H4 (cell line): ENCODE measurements around the gene CNN2. TPM values are rescaled to one million over a fixed set of nuclear protein-coding genes. Genes with fewer than 3 reads are reported as not detected.

Experiments used
- DNase-seq: peaks from one replicate; pipeline ENCODE4 v3.0.0-alpha.2; 2015; ENCODE audit warnings: low spot score
- total RNA-seq: library from RNA; depleted of rRNA; stranded (reverse); fragments of >200 nt; shearing (Covaris generic); gene quantifications from 2 replicates; pipeline ENCODE4 v1.2.3, GENCODE V29; 2014

Gene CNN2
- total RNA-seq, 1 experiment from 2014 or later, result 123 TPM

DNA sequence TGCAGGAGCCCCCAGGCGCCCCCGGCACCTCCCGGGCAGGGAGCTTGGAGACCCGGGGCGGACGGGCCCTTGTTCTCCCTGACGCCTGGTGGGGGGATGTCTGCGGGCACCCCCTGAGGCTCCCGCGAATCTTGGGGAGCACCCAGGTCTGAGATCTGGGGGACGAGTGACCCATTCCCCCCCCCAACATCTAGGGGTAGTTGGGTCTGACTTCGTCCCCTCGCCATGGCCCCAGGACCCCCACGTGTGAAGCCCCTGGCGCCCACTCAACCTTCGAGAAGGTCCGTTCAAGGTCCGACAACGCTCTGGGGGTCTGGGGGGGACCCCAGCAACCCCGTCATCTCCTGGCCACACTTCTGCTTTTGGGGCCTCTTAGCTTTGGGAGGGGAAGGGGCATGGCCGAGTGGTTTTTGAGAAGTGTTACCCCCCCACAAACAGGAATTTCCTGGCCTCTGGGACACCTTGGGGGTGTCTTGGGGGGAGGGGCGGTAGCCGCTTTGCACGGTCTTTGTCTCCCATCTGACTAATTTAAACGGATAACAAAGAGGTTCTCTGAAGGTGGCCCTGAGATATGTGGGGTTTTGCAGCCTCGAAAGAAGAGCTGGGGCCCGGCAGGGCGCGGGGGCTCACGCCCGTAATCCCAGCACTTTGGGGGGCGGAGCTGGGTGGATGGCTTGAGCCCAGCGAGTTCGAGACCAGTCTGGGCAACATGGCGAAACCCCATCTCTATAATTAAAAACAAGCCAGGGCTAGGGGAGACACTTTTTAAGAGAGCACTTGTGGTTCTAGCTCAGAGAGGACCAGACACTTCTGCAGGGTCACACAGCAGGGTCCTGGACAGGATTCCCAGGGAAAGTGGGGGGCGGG lies 608 bp downstream of the CNN2 start:
- DNase-seq, result no peak

DNA sequence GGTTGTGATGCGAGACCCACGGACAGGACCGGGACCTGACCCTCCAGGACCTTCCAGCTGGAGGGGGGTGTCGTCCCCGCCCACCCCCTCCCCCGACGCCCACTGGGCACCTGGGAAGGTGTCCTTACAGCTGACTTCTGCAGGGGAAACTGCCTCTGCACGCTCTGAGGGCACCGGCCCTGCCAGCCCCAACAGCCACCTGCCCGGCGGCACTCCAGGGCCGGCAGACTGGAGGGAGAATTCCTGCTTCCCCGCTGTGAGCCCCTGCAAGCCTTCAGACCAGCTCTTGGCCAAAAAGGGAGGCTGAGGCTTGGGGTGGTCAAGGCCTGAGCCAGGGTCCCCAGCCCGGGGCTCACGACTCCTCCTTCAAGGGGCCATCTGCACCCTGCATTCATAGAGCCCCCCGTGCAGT lies 1.2 kb downstream of the CNN2 start:
- no peak for DNase-seq

DNA sequence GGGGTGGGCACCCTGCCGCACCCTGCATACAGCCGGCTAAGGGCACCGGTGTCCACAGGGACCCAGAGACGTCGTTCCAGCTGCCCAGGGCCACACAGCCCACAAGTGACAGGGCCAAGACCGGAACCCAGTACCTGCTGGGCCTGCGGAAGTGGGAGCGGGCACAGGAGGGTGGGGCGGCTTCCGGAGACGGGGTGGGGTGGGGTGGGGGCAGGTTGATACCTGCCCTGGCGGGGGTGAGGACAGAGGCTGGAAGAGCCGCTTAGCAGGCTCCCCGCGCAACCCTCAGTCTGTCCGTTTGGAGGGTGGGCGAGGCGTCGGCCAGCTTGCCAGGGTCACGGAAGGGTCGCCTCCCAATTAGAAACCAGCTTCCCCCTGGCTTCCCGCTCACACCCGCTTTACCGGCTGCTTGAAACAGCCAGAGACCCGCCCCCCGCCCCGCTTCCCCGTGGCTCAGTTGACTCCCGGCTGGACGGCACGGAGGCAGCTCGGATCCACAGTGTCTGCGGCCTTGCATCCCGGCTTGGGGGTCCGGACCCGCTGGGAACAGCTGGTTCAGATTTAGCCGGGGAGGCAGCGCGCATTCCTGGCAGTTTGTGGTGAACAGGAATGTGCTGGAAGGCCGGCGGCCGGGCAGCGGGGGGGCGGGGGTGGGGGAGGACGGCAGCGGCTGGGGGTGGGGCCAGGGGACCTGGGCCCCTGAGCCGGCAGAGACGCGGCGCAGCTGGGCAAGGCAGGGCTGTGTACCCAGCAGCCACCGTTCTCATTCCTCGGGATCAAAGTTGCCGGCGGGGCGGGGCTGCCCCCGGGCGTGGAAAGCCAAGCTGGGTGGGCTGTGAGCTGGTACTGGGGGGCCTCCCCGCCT lies 1.9 kb downstream of the CNN2 start:
- peak; percentile 91 for DNase-seq

DNA sequence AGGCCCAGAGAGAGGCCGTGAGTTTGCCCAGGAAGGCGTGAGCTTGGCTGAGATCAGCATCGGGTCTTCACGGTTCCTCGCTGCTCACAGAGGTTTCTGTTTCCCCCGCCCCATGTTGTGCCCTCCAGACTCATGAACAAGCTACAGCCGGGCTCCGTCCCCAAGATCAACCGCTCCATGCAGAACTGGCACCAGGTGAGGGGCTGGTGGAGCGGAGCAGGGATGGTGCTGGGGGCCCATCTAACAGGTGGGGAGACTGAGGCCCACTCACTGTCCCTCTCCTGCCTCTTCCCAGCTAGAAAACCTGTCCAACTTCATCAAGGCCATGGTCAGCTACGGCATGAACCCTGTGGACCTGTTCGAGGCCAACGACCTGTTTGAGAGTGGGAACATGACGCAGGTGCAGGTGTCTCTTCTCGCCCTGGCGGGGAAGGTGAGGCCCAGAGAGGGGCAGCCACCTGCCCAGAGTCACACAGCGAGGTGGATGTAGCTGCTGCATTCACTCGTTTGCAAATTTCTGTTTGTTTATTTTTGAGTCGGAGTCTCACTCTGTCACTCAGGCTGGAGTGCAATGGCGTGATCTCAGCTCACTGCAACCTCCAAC lies 6.0 kb downstream of the CNN2 start:
- DNase-seq, result no peak

DNA sequence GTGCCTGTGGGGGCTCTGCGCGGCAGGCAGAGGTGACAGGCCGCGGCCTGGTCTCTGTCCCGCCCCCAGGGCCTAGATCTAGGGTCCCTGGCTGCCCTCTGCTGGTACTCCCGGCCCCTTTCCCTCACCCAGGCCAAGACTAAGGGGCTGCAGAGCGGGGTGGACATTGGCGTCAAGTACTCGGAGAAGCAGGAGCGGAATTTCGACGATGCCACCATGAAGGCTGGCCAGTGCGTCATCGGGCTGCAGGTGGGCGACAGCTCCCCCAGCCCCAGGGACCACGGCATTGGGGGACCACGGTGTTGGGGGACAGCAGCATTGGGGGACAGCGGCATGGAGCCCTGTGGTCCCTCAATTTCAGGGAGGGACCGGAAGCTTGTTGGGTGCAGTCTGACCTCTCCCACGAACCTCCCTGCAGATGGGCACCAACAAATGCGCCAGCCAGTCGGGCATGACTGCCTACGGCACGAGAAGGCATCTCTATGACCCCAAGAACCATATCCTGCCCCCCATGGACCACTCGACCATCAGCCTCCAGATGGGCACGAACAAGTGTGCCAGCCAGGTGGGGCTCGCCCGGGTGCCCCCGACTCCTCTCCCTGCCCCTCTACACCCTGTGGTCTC lies 9.7 kb downstream of the CNN2 start:
- no peak for DNase-seq

DNA sequence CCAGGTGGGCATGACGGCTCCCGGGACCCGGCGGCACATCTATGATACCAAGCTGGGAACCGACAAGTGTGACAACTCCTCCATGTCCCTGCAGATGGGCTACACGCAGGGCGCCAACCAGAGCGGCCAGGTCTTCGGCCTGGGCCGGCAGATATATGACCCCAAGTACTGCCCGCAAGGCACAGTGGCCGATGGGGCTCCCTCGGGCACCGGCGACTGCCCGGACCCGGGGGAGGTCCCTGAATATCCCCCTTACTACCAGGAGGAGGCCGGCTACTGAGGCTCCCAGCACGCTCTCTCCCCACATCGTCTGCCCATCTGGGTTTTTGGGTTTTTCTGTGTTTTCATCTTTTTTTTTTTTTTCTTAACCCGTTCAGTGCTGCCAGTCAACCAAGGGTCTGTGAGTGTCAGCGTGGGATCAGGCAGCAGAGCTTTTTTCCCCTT lies 11.2 kb downstream of the CNN2 start:
- no peak for DNase-seq

DNA sequence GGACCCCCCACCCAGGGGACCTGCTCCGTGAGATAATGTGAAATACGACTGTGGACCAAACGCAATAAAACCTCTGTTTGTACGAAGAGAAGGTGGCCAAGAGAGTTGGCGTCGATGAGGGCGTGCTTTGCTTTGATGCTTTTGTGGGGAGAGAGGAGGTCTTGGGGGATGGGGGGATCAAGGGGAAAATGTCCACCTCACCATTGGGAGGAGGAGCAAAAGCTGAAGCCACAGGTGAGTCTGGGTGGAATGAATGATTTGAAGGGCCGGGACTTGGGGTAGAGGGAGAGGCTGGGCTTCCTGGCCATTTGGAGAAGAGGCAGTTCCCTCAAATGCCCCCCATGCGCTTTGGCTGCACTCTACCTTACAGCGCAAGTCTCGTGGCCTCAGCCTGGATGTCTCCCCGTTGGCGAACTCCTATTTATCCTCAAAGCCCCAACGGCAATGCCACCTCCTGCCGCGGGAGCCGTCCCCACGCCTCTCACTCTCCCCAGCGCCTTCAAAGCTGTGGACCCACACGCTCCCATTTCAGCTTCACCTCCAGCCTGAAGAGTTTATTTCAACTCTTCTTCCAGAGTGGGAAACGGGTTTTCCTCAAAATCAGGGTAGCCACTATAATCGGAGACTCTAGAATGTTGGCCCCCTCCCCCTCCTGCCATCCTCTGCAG lies 12.7 kb downstream of the CNN2 start:
- no peak for DNase-seq

DNA sequence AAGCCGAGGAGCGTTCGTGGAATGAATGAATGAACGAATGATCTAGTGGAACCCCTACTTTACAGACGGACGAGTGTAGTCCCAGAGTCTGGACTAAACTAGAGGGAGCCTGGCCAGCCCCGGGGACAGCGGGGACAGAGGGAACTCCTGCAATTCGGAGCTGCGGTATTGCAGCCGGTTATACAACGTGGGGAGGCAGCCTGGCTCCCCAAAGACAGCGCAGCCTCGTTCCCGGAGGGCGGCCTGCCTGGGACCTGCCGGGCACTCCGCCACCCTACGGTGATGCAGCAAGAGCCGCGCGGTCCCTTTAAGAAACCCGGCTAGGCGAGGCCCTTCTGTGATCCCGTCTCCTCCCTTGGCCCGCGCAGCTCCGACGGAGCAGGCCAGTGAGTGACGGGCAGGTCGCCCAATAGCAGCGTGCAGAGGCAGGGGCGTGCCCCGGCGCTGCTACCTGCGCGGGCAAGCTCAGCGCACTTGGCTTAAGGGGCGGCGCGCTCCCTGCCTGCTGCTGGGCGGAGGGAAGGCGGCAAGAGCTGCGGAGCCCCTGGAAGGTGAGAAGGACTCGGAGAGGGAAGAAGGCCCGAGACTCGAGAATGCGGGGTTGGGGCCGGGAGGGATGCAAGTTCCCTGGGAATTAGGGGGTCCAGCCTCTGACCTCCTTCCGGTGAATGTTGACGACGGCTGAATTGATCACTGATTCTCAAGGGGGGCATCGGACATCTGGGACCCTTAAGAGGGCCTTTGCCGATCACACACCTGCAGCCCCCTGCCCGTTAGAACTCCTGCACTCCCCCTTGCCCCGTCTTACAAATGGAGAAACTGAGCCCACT lies 13.5 kb downstream of the CNN2 start, which contains the start of gene ABCA7:
TSS of gene ABCA7 (plus strand) at position 462 of the 830 bp plus-strand sequence. CDS start 1,255 bp downstream, outside the sequence.
- peak; percentile 97 for DNase-seq

DNA sequence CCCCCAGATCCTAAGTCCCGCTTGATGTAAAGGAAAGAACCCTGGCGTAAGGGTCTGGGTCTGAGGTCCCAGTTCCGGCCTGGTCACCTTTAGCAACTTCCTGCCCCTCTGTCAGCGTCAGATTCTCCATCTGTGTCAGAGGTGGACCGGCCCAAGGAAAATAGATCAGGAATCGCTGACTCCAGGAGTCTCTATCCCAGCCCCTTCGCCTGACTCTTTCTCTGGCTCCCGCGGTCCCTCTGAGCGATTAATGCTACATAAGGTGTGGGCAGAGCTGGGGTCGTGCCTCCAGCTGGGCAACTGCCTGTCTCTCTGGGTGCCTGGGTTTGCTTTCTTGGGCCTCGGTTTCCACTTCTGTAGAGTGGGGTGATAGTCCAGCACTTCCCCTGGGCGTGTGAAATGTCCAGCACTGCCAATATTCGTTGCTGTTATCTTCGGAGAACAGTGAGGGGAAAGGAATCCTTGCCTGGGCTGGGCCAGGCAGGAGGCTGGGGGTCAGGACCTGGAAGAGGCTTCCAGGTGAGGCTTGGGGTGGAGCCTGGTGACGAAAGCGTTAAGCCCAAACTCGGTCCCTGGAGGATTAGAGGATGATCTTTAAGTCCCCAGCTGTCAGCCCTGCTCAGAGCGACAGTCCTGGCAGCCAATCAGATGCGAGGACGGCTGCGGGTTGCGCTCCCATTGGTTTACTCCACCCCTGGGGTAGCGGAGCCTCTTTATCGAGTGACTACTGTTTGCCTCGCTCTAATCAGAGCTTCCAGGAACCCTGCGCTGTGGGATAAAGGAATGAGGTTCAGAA lies 14.3 kb downstream of the CNN2 start:
- peak; percentile 74 for DNase-seq

DNA sequence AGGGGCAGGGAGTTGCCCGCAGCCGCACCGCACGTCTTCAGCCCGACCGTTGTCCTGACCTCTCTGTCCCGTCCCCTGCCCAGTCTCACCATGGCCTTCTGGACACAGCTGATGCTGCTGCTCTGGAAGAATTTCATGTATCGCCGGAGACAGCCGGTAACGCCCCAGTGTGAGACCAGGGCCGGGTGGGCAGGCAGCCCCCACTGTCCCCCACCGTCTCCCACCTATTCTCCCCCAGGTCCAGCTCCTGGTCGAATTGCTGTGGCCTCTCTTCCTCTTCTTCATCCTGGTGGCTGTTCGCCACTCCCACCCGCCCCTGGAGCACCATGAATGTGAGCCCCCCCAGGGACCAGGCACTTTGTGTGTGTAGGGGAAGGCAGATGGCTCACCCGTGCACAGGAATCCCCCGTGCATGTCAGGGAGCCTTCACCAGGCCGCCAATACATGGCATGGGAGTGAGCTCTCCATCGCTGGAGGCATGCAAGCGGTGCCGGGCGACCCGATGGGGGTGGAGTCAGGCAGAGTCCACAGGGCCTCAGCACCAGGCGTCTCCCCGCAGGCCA lies 14.9 kb downstream of the CNN2 start:
- no peak for DNase-seq

DNA sequence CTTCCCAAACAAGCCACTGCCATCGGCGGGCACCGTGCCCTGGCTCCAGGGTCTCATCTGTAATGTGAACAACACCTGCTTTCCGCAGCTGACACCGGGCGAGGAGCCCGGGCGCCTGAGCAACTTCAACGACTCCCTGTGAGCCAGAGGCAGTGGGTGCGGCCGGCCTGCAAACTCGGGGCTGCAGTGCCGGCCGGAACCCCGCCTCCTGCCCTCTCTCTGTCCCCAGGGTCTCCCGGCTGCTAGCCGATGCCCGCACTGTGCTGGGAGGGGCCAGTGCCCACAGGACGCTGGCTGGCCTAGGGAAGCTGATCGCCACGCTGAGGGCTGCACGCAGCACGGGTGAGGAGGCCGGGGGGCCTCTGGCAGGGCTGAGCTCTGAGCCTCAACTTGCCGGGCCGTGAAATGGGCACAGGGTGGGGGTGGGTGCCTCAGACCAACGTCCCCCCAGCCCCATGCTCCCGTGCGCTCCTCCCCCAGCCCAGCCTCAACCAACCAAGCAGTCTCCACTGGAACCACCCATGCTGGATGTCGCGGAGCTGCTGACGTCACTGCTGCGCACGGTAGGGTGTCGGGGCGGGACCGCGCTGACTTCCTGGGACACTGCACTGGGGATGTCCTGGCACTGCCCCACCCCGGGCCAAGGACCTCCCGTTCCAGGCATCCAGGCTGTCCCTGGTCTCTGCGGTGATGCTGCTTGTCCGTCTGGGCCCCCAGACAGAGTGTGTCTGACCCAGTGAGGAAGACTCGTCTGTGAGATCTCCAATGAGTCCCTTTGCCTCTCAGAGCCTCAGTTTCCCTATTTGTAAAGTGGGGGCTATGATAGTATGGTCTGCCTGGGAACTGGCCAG lies 15.7 kb downstream of the CNN2 start:
- DNase-seq, result no peak

DNA sequence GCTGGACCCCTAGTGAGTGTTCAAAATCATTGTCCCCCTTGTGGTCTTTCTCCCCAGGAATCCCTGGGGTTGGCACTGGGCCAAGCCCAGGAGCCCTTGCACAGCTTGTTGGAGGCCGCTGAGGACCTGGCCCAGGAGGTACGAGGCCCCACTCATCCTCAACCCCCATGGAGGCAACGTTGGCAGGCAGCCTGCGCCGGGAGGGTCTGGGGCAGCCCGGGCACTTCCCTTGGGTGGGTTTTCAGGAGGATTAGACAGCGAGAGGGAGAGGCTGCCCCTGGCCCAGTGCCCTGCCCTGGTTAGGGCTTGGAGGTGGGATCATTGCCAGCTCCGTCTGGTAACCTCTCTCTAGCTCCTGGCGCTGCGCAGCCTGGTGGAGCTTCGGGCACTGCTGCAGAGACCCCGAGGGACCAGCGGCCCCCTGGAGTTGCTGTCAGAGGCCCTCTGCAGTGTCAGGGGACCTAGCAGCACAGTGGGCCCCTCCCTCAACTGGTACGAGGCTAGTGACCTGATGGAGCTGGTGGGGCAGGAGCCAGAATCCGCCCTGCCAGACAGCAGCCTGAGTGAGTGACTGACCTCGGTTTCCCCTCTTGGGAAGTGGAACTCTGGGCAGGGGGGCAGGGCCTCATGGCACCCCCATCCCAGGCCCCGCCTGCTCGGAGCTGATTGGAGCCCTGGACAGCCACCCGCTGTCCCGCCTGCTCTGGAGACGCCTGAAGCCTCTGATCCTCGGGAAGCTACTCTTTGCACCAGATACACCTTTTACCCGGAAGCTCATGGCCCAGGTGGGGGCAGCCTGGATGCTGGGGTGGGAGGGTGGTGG lies 16.5 kb downstream of the CNN2 start:
- no peak for DNase-seq

DNA sequence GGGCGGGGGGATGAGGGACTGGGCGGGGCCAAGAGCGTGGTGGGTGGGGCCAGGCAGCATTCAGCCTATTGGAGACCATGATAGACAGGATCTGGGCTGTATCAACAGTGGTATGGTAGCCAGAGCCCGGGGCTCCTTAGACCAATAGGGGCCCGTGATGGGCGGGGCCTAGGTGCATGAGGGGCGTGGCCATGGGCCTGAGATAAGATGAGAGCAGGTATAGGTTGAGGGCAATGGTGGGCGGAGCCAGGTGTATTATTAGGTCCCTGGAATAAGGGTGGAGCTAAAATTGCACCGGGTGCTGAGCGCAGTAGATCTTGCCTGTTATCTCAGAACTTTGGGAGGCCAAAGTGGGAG lies 18.8 kb downstream of the CNN2 start:
- DNase-seq, result no peak

DNA sequence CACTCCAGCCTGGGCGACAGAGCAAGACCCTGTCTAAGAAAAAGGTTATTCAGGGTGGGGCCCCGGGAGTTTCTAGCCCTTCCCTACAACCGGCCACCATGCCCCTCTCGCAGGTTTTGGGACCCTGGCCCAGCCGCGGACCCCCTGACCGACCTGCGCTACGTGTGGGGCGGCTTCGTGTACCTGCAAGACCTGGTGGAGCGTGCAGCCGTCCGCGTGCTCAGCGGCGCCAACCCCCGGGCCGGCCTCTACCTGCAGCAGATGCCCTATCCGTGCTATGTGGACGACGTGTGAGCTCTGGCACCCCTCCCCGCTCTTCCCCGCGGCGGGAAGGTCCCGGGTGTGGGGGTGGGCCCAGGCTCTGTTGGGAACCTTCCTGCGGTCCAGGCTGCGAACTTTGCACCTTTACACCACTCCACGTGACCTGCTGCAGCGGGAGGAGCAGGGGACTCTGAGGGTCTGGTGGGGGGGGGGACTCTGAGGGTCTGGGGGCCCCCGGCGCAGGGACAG lies 19.8 kb downstream of the CNN2 start:
- DNase-seq, result no peak

DNA sequence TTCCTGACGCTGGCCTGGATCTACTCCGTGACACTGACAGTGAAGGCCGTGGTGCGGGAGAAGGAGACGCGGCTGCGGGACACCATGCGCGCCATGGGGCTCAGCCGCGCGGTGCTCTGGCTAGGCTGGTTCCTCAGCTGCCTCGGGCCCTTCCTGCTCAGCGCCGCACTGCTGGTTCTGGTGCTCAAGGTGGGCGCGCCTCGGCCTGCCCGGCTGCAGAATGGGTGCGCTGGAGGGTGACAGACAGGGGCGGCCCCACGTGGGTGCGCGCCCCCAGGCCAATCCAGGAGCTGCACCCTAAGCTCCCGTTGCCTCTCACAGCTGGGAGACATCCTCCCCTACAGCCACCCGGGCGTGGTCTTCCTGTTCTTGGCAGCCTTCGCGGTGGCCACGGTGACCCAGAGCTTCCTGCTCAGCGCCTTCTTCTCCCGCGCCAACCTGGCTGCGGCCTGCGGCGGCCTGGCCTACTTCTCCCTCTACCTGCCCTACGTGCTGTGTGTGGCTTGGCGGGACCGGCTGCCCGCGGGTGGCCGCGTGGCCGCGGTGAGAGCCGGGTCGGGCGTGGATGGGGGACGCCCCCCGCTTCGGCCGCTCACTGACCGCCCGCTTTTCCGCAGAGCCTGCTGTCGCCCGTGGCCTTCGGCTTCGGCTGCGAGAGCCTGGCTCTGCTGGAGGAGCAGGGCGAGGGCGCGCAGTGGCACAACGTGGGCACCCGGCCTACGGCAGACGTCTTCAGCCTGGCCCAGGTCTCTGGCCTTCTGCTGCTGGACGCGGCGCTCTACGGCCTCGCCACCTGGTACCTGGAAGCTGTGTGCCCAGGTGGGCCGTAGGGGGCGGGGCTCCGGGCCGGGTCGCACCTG lies 20.7 kb downstream of the CNN2 start:
- DNase-seq, result no peak

DNA sequence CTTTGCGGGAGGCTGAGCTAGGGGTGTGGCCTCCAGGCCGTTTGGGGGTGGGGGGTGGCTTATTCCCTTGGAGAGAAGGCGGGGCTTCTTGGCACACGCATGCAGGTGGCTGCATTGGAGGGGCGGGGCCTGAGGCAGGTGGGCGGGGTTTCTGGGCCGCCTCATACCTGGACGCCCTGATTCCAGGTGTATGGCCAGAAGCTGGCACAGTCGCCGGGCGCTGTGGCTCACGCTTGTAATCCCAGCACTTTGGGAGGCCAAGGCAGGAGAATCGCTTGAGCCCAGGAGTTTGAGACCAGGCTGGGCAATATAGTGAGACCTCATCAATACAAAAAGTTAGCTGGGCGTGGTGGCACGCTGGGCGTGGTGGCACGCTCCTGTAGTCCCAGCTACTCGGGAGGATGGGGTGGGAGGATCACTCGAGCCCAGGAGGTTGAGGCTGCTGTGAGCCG lies 21.3 kb downstream of the CNN2 start:
- no peak for DNase-seq
